Ovary (tissue), 3 donors: ENCODE data around the gene HTRA3.

Experiments
- CTCF ChIP-seq, 3 donors: fragments of 450-650 bp in 2 of 3; fragments of 200-600 bp in 1 of 3; IDR thresholded peaks; one replicate each; pipeline versions ENCODE4 v1.5.1 to v1.8.0; 2016 to 2022; ENCODE audit warnings: antibody characterized with exemption in 3 of 3, mild to moderate bottlenecking in 1 of 3
- EP300 ChIP-seq: sonication (generic); formaldehyde crosslinking; IDR thresholded peaks from one replicate; pipeline ENCODE4 v1.6.1; 2017; ENCODE audit warnings: antibody characterized with exemption
- donor health status: DM: no; HTN: no; CAD: no.

- no peak for TF ChIP-seq CTCF (IDR thresholded peaks at IDR 0.05)
- TF ChIP-seq EP300 = no peak
Observed at GRCh38 chr4:8345946-8346814, 76.6 kb downstream of the HTRA3 start.
